ENCODE data around the gene OSTC.

The OSTC gene

DNA sequence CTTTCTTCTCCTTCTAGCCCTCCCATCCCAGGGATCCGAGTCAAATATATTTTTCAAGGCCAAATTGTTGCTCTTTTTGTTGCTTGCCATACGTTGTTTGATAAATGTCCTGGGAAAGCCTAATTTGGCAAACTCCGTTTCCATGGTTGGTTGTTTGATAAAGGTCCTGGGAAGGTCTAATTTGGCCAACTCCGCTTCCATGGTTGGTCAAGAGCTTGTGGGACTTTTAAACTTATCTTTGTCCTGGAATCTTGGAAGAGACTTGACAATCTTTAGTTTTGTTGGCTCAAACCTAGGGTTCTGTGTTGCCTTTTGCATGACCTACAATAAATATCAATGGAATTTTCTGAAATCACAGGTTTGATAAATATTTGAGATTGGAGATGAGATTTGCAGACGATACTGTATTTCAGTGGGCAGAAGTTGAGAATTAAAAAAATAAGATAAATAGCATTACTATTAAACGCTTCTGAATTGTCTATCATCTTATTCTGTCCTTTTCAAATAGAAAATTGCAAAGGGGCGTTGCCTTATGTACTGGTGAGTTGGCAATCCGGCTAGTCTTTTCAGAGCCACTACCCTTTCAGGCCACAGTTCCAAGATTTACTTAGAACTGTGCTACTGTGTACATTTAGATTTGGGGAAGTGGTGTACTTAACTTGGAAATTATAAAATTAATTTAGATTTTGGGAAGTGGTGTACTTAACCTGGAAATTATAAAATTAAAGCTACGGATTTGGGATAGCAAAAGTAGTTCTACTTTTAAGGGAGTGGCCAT, 804 bp downstream of the OSTC start:
- no peak for TF ChIP-seq POLR2AphosphoS5 (IDR thresholded peaks at IDR 0.05; ENCODE audit: low read depth, low read length)
- no peak for TF ChIP-seq SIN3A (IDR thresholded peaks at IDR 0.05; ENCODE audit: borderline replicate concordance, insufficient read depth, low read length)
- no peak for TF ChIP-seq REST (IDR thresholded peaks at IDR 0.05; ENCODE audit: insufficient read depth in 1 of 2, low read depth in 2 of 2, low read length in 2 of 2)
- TF ChIP-seq FOXP2 (optimal IDR thresholded peaks at IDR 0.05; ENCODE audit: borderline replicate concordance, extremely low read depth, extremely low read length, insufficient read depth) = no peak
- TF ChIP-seq TAF1 (IDR thresholded peaks at IDR 0.05; ENCODE audit: borderline replicate concordance, insufficient read depth, low read length) = no peak

DNA sequence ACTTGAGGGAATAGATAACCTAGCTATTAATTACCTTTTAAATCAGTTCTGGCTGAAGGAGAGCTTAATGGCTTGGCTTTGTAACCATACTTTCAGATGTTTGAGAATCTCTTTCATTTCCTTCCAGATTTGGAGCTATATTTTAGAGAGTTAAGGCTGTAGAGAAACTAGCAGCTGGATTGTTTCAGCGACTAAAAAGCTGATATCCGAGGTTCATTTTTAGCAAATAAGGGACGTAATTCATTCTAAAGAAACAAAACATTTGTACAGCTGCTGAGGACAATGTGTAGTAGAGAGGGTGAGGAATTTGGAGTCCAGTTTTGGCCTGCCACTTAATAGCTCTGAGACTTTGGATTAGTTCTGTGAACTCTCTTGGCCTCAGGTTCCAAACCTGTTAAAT, 12.2 kb downstream of the OSTC start:
- TF ChIP-seq TAF1 (IDR thresholded peaks at IDR 0.05; ENCODE audit: borderline replicate concordance, insufficient read depth, low read length) = no peak
- TF ChIP-seq FOXP2 (optimal IDR thresholded peaks at IDR 0.05; ENCODE audit: borderline replicate concordance, extremely low read depth, extremely low read length, insufficient read depth) = no peak

DNA sequence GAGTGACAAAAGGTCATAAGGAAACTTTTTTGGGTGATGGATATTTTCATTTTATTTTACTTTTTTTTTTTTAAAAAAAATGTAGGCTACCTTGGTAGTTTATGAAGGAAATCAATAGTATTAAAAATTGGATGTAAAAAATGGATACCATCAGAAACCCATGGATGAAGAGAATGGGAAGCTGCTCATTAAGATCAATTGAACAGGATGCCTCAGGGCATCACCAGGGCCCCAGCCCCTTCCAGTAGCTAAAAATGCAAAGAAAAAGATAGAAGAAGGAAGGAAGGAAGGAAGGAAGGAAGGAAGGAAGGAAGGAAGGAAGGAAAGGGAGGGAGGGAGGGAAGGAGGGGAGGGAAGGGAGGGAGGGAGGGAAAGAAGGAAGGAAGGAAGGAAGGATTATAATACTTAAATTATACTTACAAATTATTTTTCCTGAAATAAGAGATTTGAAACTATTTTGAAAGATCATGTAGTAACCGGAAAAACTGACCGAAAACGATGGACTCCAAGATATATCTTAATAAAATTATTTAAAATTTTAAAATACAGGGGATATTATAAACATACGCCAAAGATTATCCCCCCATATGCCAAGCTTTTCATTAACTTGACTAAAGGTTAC, 24.1 kb downstream of the OSTC start:
- TF ChIP-seq POLR2AphosphoS5 (IDR thresholded peaks at IDR 0.05; ENCODE audit: low read depth, low read length) = no peak
- no peak for TF ChIP-seq TAF1 (IDR thresholded peaks at IDR 0.05; ENCODE audit: borderline replicate concordance, insufficient read depth, low read length)
- no peak for TF ChIP-seq REST (IDR thresholded peaks at IDR 0.05; ENCODE audit: insufficient read depth in 1 of 2, low read depth in 2 of 2, low read length in 2 of 2)
- TF ChIP-seq FOXP2 (optimal IDR thresholded peaks at IDR 0.05; ENCODE audit: borderline replicate concordance, extremely low read depth, extremely low read length, insufficient read depth) = no peak
- TF ChIP-seq SIN3A (IDR thresholded peaks at IDR 0.05; ENCODE audit: borderline replicate concordance, insufficient read depth, low read length) = no peak

DNA sequence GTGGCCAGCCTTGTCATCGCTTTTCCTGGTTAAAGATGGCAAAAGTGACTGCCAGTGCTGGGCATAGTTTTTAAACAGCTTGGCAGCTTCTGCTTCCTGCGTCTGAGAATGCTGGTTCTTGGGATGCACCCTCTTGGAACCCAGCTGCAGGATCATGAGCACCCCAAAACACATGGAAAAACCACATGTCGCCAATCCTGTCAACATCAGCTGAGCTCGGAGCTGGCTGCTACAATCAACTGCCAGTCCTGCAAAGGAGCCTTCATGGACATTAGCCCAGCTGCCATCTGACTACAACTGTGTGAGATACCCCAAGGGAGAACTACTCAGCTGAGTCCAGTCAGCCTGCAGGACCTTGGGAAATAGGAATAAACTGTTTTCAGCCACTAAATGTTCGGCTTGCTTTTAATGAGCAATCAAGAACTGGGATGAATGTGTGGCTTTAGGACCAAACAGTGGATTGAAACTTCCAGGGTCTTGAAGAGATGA, 31.0 kb downstream of the OSTC start:
- TF ChIP-seq SIN3A (IDR thresholded peaks at IDR 0.05; ENCODE audit: borderline replicate concordance, insufficient read depth, low read length) (no peak), REST (IDR thresholded peaks at IDR 0.05; ENCODE audit: insufficient read depth in 1 of 2, low read depth in 2 of 2, low read length in 2 of 2) (no peak), POLR2AphosphoS5 (IDR thresholded peaks at IDR 0.05; ENCODE audit: low read depth, low read length) (no peak), TAF1 (IDR thresholded peaks at IDR 0.05; ENCODE audit: borderline replicate concordance, insufficient read depth, low read length) (no peak), FOXP2 (optimal IDR thresholded peaks at IDR 0.05; ENCODE audit: borderline replicate concordance, extremely low read depth, extremely low read length, insufficient read depth) (no peak)

DNA sequence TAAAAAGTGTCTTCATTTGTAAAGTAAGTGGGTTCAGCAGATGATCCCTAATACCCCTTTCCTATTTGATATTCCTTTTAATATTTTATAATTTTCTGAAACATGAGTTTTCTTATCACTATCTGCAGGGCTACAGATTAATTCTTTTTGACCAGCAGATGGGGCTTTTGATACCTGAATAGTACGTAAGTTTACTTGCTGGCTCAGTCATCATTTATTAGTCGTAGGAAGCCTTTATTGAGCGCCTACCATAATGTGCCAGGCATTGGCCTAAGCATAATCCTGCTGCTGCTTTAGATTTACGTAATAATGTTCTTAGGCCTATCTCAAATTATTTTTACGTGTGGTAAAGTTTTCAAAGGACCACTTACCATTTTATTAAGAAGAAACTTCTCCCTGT, 33.1 kb downstream of the OSTC start:
- TF ChIP-seq TAF1 (IDR thresholded peaks at IDR 0.05; ENCODE audit: borderline replicate concordance, insufficient read depth, low read length) = no peak
- no peak for TF ChIP-seq POLR2AphosphoS5 (IDR thresholded peaks at IDR 0.05; ENCODE audit: low read depth, low read length)
- no peak for TF ChIP-seq SIN3A (IDR thresholded peaks at IDR 0.05; ENCODE audit: borderline replicate concordance, insufficient read depth, low read length)
- TF ChIP-seq FOXP2 (optimal IDR thresholded peaks at IDR 0.05; ENCODE audit: borderline replicate concordance, extremely low read depth, extremely low read length, insufficient read depth) = no peak
- TF ChIP-seq REST (IDR thresholded peaks at IDR 0.05; ENCODE audit: insufficient read depth in 1 of 2, low read depth in 2 of 2, low read length in 2 of 2) = no peak

All from PFSK-1 (cell line).